HS-5 (cell line): Measurements from ENCODE around the gene TFDP3.

Experiments
- DNase-seq: peaks from one replicate; pipeline ENCODE4 v3.0.0-alpha.2; 2012; ENCODE audit warnings: low read depth

TFDP3 gene

DNA sequence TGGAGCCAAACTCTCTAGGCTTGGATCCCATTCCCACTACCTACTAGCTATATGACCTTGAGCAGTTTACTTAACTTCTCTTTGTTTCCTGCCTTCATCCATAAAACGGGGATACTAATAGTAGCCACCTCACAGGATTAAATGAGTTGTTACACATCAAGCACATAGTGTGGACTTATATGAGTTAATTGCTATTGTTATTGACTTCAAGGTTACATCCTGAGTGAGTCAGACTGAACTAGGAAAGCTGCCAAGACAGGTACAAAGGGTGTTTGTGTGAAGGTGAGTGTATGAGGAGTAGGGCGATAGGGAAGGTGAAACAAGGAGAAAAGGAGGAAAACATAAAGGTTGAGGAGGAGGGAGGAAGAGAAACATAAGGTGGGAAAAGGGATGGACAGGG, 32.2 kb downstream of the TFDP3 start:
- no peak for DNase-seq

DNA sequence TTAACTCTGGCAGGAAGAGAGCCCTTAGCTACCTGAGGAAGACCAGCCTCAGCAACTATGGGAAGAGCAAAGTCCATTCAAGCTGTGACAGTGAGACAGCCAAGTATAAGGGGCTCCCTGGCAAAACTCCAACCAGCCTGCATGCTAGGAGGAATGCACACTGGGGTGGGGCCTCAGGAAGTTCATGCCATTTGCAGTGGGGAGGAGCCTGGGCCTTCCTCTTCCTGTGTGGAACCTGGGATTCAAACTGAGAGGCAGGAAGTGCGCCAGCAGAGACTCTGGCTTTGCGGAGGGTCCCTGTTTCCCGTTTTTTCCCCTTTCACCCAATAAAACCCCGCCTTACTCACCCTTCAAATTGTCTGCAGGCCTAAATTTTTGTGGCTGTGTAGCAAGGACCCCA, 33.0 kb downstream of the TFDP3 start:
- DNase-seq: no peak

DNA sequence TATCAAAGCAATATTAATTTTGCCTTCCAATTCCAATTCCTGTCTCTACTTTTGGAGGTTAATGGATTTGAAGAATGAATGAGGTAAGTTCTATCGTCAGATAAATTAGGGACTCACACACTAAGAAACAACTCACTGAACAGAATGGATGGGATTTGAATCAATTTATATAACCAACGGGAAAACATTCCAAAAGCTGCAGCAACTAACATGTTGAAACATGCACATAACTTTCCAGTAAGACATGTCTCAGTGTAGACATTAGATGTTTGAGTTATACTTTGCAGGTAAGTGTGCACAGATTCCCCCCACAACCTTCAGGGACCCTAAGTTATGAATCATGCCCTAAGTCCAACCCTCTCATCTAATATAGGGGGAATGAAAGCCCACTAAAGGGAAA, 34.3 kb downstream of the TFDP3 start:
- DNase-seq: no peak

DNA sequence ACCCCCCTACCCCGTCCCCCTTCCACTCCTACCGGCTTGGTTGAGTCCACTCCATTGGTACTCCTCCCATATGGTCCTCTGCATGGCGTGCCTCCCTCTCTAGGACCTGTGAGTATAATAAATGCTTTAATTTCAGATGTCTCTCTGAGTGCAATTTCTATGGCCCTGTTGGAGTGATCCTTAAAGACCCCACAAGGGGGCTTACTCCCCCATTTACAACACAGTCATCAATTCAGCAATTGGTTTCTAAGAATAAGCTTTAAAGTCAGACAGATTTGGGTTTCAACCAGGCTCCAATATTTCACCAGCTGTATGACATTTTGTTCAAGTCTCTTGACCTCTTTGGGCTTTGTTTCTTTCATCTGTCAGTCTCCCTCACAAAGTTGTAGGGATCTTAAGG, 38.7 kb downstream of the TFDP3 start:
- no peak for DNase-seq

DNA sequence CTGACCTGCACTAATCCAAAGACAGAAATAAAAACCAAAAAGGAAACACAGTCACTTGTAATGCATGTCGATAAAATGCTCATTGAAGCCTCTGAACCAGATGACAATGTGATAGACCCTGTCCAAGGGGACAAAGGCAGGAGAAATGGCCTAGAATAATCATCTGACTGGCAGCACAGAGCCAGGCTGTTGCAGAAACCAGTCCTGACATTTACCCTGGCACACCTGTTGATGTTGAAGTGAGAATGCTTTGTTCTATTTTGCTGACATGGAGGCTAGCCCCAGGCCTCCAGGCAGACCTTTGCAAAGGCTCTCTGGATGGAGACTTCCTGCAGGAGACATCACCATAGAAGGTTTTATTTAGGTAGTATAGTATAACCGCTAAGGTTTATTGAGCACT, 41.0 kb downstream of the TFDP3 start:
- no peak for DNase-seq

DNA sequence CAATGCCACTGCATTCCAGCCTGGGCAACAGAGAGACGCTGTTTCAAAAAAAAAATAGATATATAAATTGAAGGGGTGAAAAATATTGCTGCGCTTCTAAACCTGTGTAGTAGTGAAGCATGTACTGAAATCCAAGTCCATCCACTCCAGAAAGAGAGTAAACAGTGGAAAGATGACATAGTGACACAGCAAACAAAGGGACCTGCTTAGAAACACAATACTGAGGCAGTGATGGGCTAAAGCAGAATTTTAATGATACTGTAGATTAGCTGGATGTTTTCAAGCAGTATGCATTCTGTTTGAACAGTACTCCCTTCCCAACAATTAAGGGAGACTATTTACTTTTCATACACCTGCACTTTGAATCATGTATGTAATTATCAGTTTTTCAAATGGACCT, 42.5 kb downstream of the TFDP3 start:
- no peak for DNase-seq

DNA sequence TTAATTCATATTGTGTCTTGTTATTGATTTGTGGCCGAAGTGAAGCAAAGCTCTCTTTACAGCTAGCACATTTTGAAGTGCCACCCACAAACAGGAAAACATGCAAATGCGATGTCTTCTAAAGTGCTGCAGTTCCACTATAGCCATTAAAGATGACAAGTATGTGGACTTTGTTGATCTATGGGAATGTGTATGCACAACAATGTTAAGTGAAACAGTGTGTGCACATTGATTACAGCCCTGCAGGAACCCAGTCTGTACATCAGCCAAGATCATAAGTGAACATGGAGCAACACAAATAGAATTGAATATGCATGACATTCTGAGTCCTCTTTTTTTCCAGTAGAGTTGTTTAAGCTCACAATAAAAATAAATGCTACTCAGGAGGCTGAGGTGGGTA, 43.0 kb downstream of the TFDP3 start:
- DNase-seq: no peak

DNA sequence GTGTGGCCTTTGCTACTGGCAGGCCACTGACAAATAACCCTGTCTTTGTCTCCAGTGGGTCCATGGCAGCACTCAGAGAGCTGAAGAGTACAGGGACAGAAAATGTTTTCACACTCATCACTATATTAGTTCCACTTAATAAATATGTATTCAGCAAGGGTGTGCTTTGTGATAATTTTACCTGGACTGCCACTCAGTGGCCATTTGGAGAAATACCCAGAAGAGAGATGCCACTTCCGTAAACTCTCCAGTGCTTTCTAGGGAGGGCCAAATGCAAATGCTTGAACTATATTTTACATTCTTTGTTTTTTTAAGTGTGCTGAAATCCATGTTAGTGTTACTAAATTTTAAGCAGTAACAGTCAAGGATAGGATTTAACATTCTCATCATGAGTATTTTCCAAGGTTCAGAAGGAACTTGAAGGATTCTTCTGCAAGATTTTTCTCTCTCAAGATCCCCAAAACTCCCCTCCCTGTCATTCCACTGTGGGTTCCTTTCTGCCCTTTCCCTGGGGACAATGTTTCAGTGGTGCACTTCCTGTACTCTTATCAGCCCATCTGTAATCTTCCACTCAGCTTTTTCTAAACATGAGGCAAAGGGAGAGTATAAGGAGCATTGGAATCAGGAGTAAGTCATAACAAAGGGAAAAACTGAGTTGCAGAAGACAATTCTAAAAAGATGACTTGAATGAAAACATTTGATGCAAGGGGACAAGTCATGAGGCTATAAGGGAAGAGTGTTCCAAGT, 46.0 kb downstream of the TFDP3 start:
- no peak for DNase-seq
